ENCODE measurements around the gene GJC1. TPM values are rescaled to one million over a fixed set of nuclear protein-coding genes. Genes with fewer than 3 reads are reported as not detected.

Gene GJC1
- total RNA-seq, 1 experiment from 2014 or later: 89.4 TPM

GRCh38 chr17:44807093-44807816 lies 22.8 kb downstream of the GJC1 start:
- Histone ChIP-seq H3K9me3 (ENCODE audit: control insufficient read depth, insufficient read depth, low read depth, low read length) (no peaks in the 10 kb centered on the region), H3K4me1 (ENCODE audit: control insufficient read depth, insufficient read depth, low read length) (peaks cover 6% of the 10 kb centered on the region), H3K36me3 (ENCODE audit: control insufficient read depth, insufficient read depth, low read length) (peaks cover 14% of the 10 kb centered on the region), H3K27ac (ENCODE audit: low read length) (peak overlapping the region; percentile 57; the same call in 1 of the 2 replicates), H3K4me3 (ENCODE audit: low read depth in 2 of 2, low read length in 2 of 2) (no peak overlapping the region), H3K27me3 (ENCODE audit: control insufficient read depth, insufficient read depth, low read length) (no peaks in the 10 kb centered on the region)
- ATAC-seq: no peak
- in situ Hi-C loops (cut with HindIII; ENCODE audit: low pct_unique_long_range_greater_than_20kb, low sequenced_read_pairs): no loop called here
- ChIA-PET POLR2A (no interaction called here), CTCF (no interaction called here)
- intact Hi-C loops (cut with micrococcal nuclease; ENCODE audit: unreplicated experiment): no loop called here
- DNase-seq (ENCODE audit: low read depth, low spot score): no peak
- TF ChIP-seq POLR2AphosphoS5 (IDR thresholded peaks at IDR 0.05; ENCODE audit: low read depth, low read length) (no peak), TCF7L2 (IDR thresholded peaks at IDR 0.05; ENCODE audit: low read depth, low read length) (no peak), SIN3A (IDR thresholded peaks at IDR 0.05; ENCODE audit: borderline replicate concordance, insufficient read depth, low read depth, low read length) (no peak)
- TF ChIP-seq, protein P1, sequence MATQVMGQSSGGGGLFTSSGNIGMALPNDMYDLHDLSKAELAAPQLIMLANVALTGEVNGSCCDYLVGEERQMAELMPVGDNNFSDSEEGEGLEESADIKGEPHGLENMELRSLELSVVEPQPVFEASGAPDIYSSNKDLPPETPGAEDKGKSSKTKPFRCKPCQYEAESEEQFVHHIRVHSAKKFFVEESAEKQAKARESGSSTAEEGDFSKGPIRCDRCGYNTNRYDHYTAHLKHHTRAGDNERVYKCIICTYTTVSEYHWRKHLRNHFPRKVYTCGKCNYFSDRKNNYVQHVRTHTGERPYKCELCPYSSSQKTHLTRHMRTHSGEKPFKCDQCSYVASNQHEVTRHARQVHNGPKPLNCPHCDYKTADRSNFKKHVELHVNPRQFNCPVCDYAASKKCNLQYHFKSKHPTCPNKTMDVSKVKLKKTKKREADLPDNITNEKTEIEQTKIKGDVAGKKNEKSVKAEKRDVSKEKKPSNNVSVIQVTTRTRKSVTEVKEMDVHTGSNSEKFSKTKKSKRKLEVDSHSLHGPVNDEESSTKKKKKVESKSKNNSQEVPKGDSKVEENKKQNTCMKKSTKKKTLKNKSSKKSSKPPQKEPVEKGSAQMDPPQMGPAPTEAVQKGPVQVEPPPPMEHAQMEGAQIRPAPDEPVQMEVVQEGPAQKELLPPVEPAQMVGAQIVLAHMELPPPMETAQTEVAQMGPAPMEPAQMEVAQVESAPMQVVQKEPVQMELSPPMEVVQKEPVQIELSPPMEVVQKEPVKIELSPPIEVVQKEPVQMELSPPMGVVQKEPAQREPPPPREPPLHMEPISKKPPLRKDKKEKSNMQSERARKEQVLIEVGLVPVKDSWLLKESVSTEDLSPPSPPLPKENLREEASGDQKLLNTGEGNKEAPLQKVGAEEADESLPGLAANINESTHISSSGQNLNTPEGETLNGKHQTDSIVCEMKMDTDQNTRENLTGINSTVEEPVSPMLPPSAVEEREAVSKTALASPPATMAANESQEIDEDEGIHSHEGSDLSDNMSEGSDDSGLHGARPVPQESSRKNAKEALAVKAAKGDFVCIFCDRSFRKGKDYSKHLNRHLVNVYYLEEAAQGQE (IDR thresholded peaks at IDR 0.05; ENCODE audit: insufficient read depth in 1 of 2, low read depth in 2 of 2, low read length in 1 of 2): no peak
- TF ChIP-seq, protein P2, sequence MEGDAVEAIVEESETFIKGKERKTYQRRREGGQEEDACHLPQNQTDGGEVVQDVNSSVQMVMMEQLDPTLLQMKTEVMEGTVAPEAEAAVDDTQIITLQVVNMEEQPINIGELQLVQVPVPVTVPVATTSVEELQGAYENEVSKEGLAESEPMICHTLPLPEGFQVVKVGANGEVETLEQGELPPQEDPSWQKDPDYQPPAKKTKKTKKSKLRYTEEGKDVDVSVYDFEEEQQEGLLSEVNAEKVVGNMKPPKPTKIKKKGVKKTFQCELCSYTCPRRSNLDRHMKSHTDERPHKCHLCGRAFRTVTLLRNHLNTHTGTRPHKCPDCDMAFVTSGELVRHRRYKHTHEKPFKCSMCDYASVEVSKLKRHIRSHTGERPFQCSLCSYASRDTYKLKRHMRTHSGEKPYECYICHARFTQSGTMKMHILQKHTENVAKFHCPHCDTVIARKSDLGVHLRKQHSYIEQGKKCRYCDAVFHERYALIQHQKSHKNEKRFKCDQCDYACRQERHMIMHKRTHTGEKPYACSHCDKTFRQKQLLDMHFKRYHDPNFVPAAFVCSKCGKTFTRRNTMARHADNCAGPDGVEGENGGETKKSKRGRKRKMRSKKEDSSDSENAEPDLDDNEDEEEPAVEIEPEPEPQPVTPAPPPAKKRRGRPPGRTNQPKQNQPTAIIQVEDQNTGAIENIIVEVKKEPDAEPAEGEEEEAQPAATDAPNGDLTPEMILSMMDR (IDR thresholded peaks at IDR 0.05): no peak
- BruUV-seq (replicated peaks): no TSS peak

DNA sequence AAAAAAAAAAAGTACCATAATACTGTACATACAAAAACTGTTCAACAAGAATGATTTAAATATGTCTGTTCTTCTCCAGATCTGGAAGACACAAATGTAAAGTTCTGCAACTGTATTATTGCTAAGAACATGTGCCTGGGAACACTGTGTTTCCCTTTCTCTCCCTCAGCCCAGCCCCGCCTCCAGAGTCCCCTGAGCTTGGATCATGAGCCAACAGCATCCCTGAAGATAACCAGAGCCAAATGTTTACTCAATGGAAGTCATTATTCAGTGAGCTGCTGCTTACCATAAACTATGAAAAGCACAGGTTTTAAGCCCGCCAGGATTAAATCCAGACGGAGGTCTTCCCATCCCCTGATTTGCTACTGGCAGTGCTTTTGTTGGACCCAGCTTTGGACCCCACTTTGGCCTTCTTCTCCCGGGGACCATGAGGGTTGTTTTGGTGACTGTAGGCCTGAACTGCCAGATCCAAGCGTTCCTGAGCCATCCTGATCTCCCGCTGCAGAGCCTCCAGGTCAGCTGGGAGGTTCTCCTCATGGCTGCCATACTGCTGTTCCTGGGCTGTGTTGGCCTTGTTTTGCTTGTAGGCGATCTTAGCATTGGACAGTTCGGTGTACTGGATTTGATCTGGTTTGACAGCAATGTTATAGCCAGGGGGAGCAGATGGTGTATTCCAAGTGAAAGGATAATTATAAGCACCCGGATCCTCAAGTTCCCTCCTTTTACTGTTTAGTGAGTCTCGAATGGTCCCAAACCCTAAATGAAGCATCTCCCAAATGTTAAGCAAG lies 25.6 kb downstream of the GJC1 start:
- POLR2A ChIA-PET: no interaction called here
- Histone ChIP-seq H3K4me1 (ENCODE audit: control insufficient read depth, insufficient read depth, low read length) (peaks cover 6% of the 10 kb centered on the region), H3K27ac (ENCODE audit: low read length) (no peak overlapping the region), H3K36me3 (ENCODE audit: control insufficient read depth, insufficient read depth, low read length) (peaks cover 19% of the 10 kb centered on the region), H3K27me3 (ENCODE audit: control insufficient read depth, insufficient read depth, low read length) (no peaks in the 10 kb centered on the region), H3K4me3 (ENCODE audit: low read depth in 2 of 2, low read length in 2 of 2) (no peak overlapping the region), H3K9me3 (ENCODE audit: control insufficient read depth, insufficient read depth, low read depth, low read length) (no peaks in the 10 kb centered on the region)
- CTCF ChIA-PET: no interaction called here
- in situ Hi-C loops (cut with HindIII; ENCODE audit: low pct_unique_long_range_greater_than_20kb, low sequenced_read_pairs) (no loop called here), intact Hi-C loops (cut with micrococcal nuclease; ENCODE audit: unreplicated experiment) (no loop called here)
- DNase-seq (ENCODE audit: low read depth, low spot score) (no peak), ATAC-seq (no peak)
- TF ChIP-seq TCF7L2 (IDR thresholded peaks at IDR 0.05; ENCODE audit: low read depth, low read length): no peak
- TF ChIP-seq, protein P2 (IDR thresholded peaks at IDR 0.05): no peak
- TF ChIP-seq SIN3A (IDR thresholded peaks at IDR 0.05; ENCODE audit: borderline replicate concordance, insufficient read depth, low read depth, low read length): no peak
- TF ChIP-seq, protein P1 (IDR thresholded peaks at IDR 0.05; ENCODE audit: insufficient read depth in 1 of 2, low read depth in 2 of 2, low read length in 1 of 2): no peak
- TF ChIP-seq POLR2AphosphoS5 (IDR thresholded peaks at IDR 0.05; ENCODE audit: low read depth, low read length): no peak
- TSS peak; percentile 44 for BruUV-seq (replicated peaks)

All from Panc1 (cell line).